ENCODE data around the gene KMT2E. TPM values are rescaled to one million over a fixed set of nuclear protein-coding genes. Genes with fewer than 3 reads are reported as not detected.
A peak's percentile ranks its signal among the peaks of the same experiment; 100 is the strongest.

KMT2E gene
- total and polyA plus RNA-seq, 8 donors = 14.1 to 62.5 (median 32.2) TPM

DNA sequence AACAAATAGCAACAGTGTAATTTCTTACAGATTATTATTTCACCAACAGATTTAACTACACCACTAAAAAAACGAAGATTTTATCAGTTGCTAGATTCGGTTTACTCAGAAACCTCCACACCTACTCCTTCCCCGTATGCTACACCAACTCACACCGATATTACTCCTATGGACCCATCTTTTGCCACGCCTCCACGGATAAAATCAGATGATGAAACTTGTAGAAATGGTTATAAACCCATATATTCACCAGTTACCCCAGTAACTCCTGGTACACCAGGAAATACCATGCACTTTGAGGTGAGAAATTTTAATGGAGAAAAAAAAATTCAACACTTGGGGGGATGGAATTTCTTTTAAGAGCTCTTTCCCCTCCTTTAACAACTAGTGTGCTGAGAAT is 92.5 kb downstream of the KMT2E start:
- H3K27ac ChIP-seq = no peak overlapping the region
- WGBS, 2 donors = 81 to 89% methylated on average over 6 of the region's 6 CpGs
- H3K27me3 ChIP-seq = no peaks in the 10 kb centered on the region
- peaks cover 0 to 70% (median 33%) of the 10 kb centered on the region in 3 donors for H3K36me3 ChIP-seq
- intact Hi-C loops (cut with DNase I) = no loop called here
- peaks cover 0 to 9% (median 9%) of the 10 kb centered on the region in 3 donors for H3K4me1 ChIP-seq
- DNase-seq (no peak), FAIRE-seq (no peak), ATAC-seq (no peak)
- no peak overlapping the region for H3K4me3 ChIP-seq
- no peaks in the 10 kb centered on the region for H3K9me3 ChIP-seq
- TF ChIP-seq CTCF (IDR thresholded peaks at IDR 0.05) = no peak

- peaks cover 0 to 74% (median 30%) of the 10 kb centered on the region in 3 donors for H3K36me3 ChIP-seq
- no peak for FAIRE-seq
Measured at GRCh38 chr7:105107458-105107857, 93.5 kb downstream of the KMT2E start.

GRCh38 chr7:105112440-105113418 is 98.7 kb downstream of the KMT2E start:
- Histone ChIP-seq H3K4me3 (no peak overlapping the region), H3K27me3 (no peaks in the 10 kb centered on the region), H3K4me1 (peaks cover 4 to 19% (median 5%) of the 10 kb centered on the region in 3 donors), H3K9me3 (no peaks in the 10 kb centered on the region), H3K27ac (peak overlapping the region in 2 of 4 donors; percentile 18 to 50), H3K36me3 (peaks cover 0 to 41% (median 21%) of the 10 kb centered on the region in 3 donors)
- ATAC-seq (peak; percentile 73 to 89 (median 82)), DNase-seq (peak in 3 of 6 donors; percentile 50 to 65 (median 61)), FAIRE-seq (no peak)
- TF ChIP-seq CTCF (IDR thresholded peaks at IDR 0.05) = no peak
- intact Hi-C loops (cut with DNase I) = no loop called here
- WGBS, 2 donors = 73 to 77% methylated on average over 11 of the region's 11 CpGs

More at GRCh38 chr7:105107458-105107857, 93.5 kb downstream of the KMT2E start:
- Histone ChIP-seq H3K27me3 (no peaks in the 10 kb centered on the region), H3K27ac (no peak overlapping the region), H3K9me3 (no peaks in the 10 kb centered on the region), H3K4me1 (peaks cover 0 to 4% (median 0%) of the 10 kb centered on the region in 3 donors), H3K4me3 (no peak overlapping the region)
- intact Hi-C loops (cut with DNase I) = no loop called here
- no peak for TF ChIP-seq CTCF (IDR thresholded peaks at IDR 0.05)
- ATAC-seq (no peak), DNase-seq (no peak)
- WGBS, 2 donors = 87 to 89% methylated on average over 9 of the region's 9 CpGs

DNA sequence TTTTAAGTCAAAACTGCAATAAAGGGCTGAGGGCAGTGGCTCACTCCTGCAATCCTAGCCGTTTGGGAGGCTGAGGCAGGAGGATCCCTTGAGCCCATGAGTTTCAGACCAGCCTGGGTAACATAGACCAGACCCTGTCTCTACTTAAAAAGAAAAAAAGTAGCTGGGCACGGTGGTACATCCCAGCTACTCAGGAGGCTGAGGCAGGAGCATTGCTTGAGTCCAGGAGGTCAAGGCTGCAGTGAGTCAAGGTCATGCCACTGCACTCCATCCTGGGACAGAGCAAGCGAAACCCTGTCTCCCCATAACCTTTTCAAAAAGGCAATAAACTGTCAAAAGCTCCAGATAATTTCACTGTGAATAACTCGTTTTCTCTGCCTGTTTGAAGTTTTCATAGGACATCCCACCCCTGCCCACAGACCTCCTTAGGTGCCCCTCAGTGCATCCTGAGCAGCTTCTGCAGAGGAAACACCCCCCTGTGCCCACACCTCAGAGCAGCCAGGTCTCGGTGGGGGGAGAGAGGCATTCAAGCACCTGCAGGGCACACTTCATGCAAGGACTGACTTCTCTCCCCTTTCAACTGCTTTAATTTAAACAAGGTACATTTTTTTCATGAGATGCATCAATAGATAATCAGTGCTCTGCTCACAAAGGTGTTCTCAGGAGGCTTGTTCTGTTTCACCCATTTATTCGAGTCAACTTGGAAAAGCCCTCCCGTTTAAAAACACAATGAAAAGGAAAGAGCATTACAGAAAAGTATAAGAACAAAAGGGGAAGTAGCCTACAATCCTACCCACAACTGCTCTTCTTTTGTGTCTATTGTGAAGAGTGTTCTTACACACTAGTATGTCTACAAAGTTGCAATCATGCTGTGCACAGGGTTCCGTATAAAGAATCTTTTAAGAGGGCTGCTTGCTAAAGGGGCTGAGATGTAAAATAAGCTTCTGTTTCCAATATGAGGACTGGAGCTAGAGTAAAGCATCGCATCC is 104.9 kb downstream of the KMT2E start:
- Histone ChIP-seq H3K36me3 (peaks cover 0 to 3% (median 0%) of the 10 kb centered on the region in 3 donors), H3K9me3 (no peaks in the 10 kb centered on the region), H3K27me3 (no peaks in the 10 kb centered on the region), H3K27ac (no peak overlapping the region), H3K4me1 (peaks cover 5 to 8% (median 5%) of the 10 kb centered on the region in 3 donors), H3K4me3 (no peak overlapping the region)
- DNase-seq = no peak
- no peak for ATAC-seq
- intact Hi-C loops (cut with DNase I) = no loop called here
- 74 to 80% methylated on average over 9 of the region's 9 CpGs for WGBS, 2 donors
- no peak for TF ChIP-seq CTCF (IDR thresholded peaks at IDR 0.05)
- no peak for FAIRE-seq

All from pancreas (tissue), 10 donors.